HEK293 (cell line): Measurements from ENCODE around the gene C1GALT1C1.

ENCODE experiments used
- GLIS2 ChIP-seq: fragments of 450-650 bp; formaldehyde crosslinking; IDR thresholded peaks from 2 replicates; pipeline ENCODE4 v1.5.1; 2016; ENCODE audit warnings: missing biosample characterization, missing genetic modification characterization
- HIC1 ChIP-seq: fragments of 450-650 bp; formaldehyde crosslinking; IDR thresholded peaks from 2 replicates; pipeline ENCODE4 v1.5.1; 2016; ENCODE audit warnings: missing biosample characterization, missing genetic modification characterization
- HOXC10 ChIP-seq: sonication (generic); formaldehyde crosslinking; IDR thresholded peaks from 2 replicates; pipeline ENCODE4 v1.8.1; 2023; ENCODE audit warnings: mild to moderate bottlenecking, missing genetic modification reagents
- KLF1 ChIP-seq: fragments of 450-650 bp; formaldehyde crosslinking; IDR thresholded peaks from 2 replicates; pipeline ENCODE4 v1.5.1; 2016; ENCODE audit warnings: missing biosample characterization, missing genetic modification characterization
- KLF8 ChIP-seq: fragments of 450-650 bp; formaldehyde crosslinking; IDR thresholded peaks from 2 replicates; pipeline ENCODE4 v1.5.1; 2016; ENCODE audit warnings: missing biosample characterization, missing genetic modification characterization
- MYNN ChIP-seq: fragments of 450-650 bp; formaldehyde crosslinking; IDR thresholded peaks from 2 replicates; pipeline ENCODE4 v1.5.1; 2016; ENCODE audit warnings: missing biosample characterization, missing genetic modification characterization, borderline replicate concordance
- OVOL3 ChIP-seq: fragments of 450-650 bp; formaldehyde crosslinking; IDR thresholded peaks from 2 replicates; pipeline ENCODE4 v1.5.1; 2016; ENCODE audit warnings: missing biosample characterization, missing genetic modification characterization
- RBAK ChIP-seq: fragments of 450-650 bp; formaldehyde crosslinking; IDR thresholded peaks from 2 replicates; pipeline ENCODE4 v1.5.1; 2016; ENCODE audit warnings: missing biosample characterization, missing genetic modification characterization
- REPIN1 ChIP-seq: fragments of 450-650 bp; formaldehyde crosslinking; IDR thresholded peaks from 2 replicates; pipeline ENCODE4 v1.5.1; 2017; ENCODE audit warnings: missing biosample characterization, missing genetic modification characterization, low read depth
- SETDB1 ChIP-seq: IDR thresholded peaks from one replicate; pipeline ENCODE4 v1.6.1; 2017; ENCODE audit warnings: mild to moderate bottlenecking, low read length, moderate library complexity, mixed read lengths; ENCODE audit not compliant: insufficient read length
- TCF7L2 ChIP-seq: IDR thresholded peaks from 2 replicates; pipeline ENCODE4 v1.6.1; 2011; ENCODE audit warnings: low read depth, mild to moderate bottlenecking, inconsistent platforms, low read length, moderate library complexity, borderline replicate concordance
- YY2 ChIP-seq: fragments of 450-650 bp; formaldehyde crosslinking; IDR thresholded peaks from 2 replicates; pipeline ENCODE4 v1.5.1; 2016; ENCODE audit warnings: missing biosample characterization, missing genetic modification characterization
- ZBTB1 ChIP-seq: fragments of 450-650 bp; formaldehyde crosslinking; IDR thresholded peaks from 2 replicates; pipeline ENCODE4 v1.5.1; 2016; ENCODE audit warnings: missing biosample characterization, missing genetic modification characterization
- ZBTB20 ChIP-seq: fragments of 450-650 bp; formaldehyde crosslinking; IDR thresholded peaks from 2 replicates; pipeline ENCODE4 v1.5.1; 2016; ENCODE audit warnings: missing biosample characterization, missing genetic modification characterization
- ZBTB44 ChIP-seq: fragments of 450-650 bp; IDR thresholded peaks from 2 replicates; pipeline ENCODE4 v1.5.1; 2018; ENCODE audit warnings: missing biosample characterization, mild to moderate bottlenecking, missing genetic modification characterization
- ZBTB7A ChIP-seq: fragments of 450-650 bp; formaldehyde crosslinking; IDR thresholded peaks from 2 replicates; pipeline ENCODE4 v1.5.1; 2016; ENCODE audit warnings: low read depth, missing biosample characterization, missing genetic modification characterization
- ZNF114 ChIP-seq: fragments of 450-650 bp; formaldehyde crosslinking; IDR thresholded peaks from 2 replicates; pipeline ENCODE4 v1.5.0; 2017; ENCODE audit warnings: missing biosample characterization, missing genetic modification characterization
- ZNF2 ChIP-seq: fragments of 450-650 bp; formaldehyde crosslinking; IDR thresholded peaks from 2 replicates; pipeline ENCODE4 v1.5.1; 2016; ENCODE audit warnings: missing biosample characterization, missing genetic modification characterization
- ZNF202 ChIP-seq: fragments of 450-650 bp; formaldehyde crosslinking; IDR thresholded peaks from 2 replicates; pipeline ENCODE4 v1.5.1; 2016; ENCODE audit warnings: missing biosample characterization, missing genetic modification characterization, borderline replicate concordance
- ZNF292 ChIP-seq: fragments of 450-650 bp; formaldehyde crosslinking; IDR thresholded peaks from 2 replicates; pipeline ENCODE4 v1.5.1; 2016; ENCODE audit warnings: low read depth, missing biosample characterization, missing genetic modification characterization, borderline replicate concordance
- ZNF37A ChIP-seq: fragments of 450-650 bp; IDR thresholded peaks from 2 replicates; pipeline ENCODE4 v1.5.1; 2018; ENCODE audit warnings: missing biosample characterization, missing genetic modification characterization
- ZNF426 ChIP-seq: fragments of 450-650 bp; formaldehyde crosslinking; IDR thresholded peaks from 2 replicates; pipeline ENCODE4 v1.5.1; 2017; ENCODE audit warnings: missing biosample characterization, missing genetic modification characterization, mild to moderate bottlenecking, inconsistent platforms, moderate library complexity
- ZNF510 ChIP-seq: fragments of 450-650 bp; formaldehyde crosslinking; IDR thresholded peaks from 2 replicates; pipeline ENCODE4 v1.5.1; 2018; ENCODE audit warnings: mild to moderate bottlenecking, missing genetic modification characterization, missing biosample characterization; ENCODE audit not compliant: insufficient replicate concordance
- ZNF529 ChIP-seq: fragments of 450-650 bp; formaldehyde crosslinking; IDR thresholded peaks from 2 replicates; pipeline ENCODE4 v1.5.1; 2017; ENCODE audit warnings: missing genetic modification characterization, missing biosample characterization; ENCODE audit not compliant: insufficient replicate concordance
- ZNF548 ChIP-seq: fragments of 450-650 bp; formaldehyde crosslinking; IDR thresholded peaks from 2 replicates; pipeline ENCODE4 v1.5.1; 2016; ENCODE audit warnings: missing biosample characterization, missing genetic modification characterization
- ZNF610 ChIP-seq: fragments of 450-650 bp; formaldehyde crosslinking; IDR thresholded peaks from 2 replicates; pipeline ENCODE4 v1.5.1; 2016; ENCODE audit warnings: missing biosample characterization, missing genetic modification characterization, borderline replicate concordance
- ZNF654 ChIP-seq: fragments of 450-650 bp; formaldehyde crosslinking; IDR thresholded peaks from 2 replicates; pipeline ENCODE4 v1.5.1; 2016; ENCODE audit warnings: low read depth, missing biosample characterization, missing genetic modification characterization
- ZNF658 ChIP-seq: fragments of 450-650 bp; formaldehyde crosslinking; IDR thresholded peaks from 2 replicates; pipeline ENCODE4; 2016; ENCODE audit warnings: missing biosample characterization, missing genetic modification characterization
- ZNF707 ChIP-seq: fragments of 450-650 bp; formaldehyde crosslinking; IDR thresholded peaks from 2 replicates; pipeline ENCODE4 v1.5.1; 2016; ENCODE audit warnings: missing biosample characterization, missing genetic modification characterization
- ZNF785 ChIP-seq: fragments of 450-650 bp; formaldehyde crosslinking; IDR thresholded peaks from 2 replicates; pipeline ENCODE4 v1.5.1; 2016; ENCODE audit warnings: missing biosample characterization, missing genetic modification characterization
- ZSCAN5A ChIP-seq: fragments of 450-650 bp; formaldehyde crosslinking; IDR thresholded peaks from 2 replicates; pipeline ENCODE4 v1.5.1; 2016; ENCODE audit warnings: missing biosample characterization, missing genetic modification characterization
- TF ChIP-seq, protein P1 (sequence below): fragments of 450-650 bp; formaldehyde crosslinking; IDR thresholded peaks from 2 replicates; pipeline ENCODE4 v1.5.1; 2016; ENCODE audit warnings: missing biosample characterization, missing genetic modification characterization
- TF ChIP-seq, protein P2 (sequence below): fragments of 450-650 bp; formaldehyde crosslinking; IDR thresholded peaks from 2 replicates; pipeline ENCODE4 v1.5.1; 2017; ENCODE audit warnings: missing biosample characterization, missing genetic modification characterization

Gene C1GALT1C1

DNA sequence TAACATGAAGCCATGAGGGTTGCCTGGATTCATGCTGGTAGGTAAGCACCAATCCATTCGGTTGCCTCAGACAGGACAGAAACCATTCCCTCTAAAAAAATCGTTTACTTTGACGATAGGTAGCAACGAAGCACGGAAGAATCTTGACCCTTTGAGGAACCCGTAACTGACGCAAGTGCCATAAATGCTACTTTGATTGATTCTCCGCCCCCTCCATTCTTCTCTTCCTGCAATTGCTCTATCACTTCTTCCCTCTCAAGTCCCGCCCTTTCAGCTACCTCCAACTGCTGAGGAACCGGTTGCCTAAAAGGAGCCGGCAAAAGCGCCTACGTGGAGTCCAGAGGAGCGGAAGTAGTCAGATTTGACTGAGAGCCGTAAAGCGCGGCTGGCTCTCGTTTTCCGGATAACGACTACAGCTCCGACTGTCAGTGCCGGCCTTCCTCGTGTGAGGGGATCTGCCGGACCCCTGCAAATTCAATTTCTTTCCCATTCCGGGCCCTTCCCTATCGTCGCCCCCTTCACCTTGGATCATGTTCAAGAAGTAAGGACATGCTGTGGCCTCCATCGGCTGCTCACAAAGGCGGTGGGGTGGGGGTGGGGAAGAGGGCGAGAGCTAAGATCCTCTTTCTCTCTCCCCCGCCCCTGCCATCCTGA lies 26.0 kb downstream of the C1GALT1C1 start, which contains the start of gene MCTS1 (continued):
- TF ChIP-seq, protein P1, sequence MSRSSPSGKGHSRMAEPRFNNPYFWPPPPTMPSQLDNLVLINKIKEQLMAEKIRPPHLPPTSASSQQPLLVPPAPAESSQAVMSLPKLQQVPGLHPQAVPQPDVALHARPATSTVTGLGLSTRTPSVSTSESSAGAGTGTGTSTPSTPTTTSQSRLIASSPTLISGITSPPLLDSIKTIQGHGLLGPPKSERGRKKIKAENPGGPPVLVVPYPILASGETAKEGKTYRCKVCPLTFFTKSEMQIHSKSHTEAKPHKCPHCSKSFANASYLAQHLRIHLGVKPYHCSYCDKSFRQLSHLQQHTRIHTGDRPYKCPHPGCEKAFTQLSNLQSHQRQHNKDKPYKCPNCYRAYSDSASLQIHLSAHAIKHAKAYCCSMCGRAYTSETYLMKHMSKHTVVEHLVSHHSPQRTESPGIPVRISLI (tag by site-specific recombination): peak; percentile 76
- TF ChIP-seq ZNF707 (tag by site-specific recombination) (no peak), HOXC10 (CRISPR knock-in tag) (peak; percentile 62; the same call in 1 of the 2 replicates), ZNF292 (no peak), OVOL3 (no peak), ZNF426 (tag by site-specific recombination) (no peak), GLIS2 (tag by site-specific recombination) (peak; percentile 47; the same call in 1 of the 2 replicates), ZNF2 (tag by site-specific recombination) (no peak), ZBTB1 (no peak), HIC1 (no peak), ZNF610 (tag by site-specific recombination) (0 out of 2 replicates have a peak, but pooled peaks have one; percentile 38), ZNF202 (tag by site-specific recombination) (no peak), ZNF658 (no peak), ZNF510 (tag by site-specific recombination) (no peak), ZNF37A (tag by site-specific recombination) (no peak), REPIN1 (tag by site-specific recombination) (no peak), ZNF529 (tag by site-specific recombination) (no peak), ZBTB44 (tag by site-specific recombination) (no peak), ZNF654 (tag by site-specific recombination) (no peak), SETDB1 (peak; percentile 42), ZNF785 (tag by site-specific recombination) (no peak), ZNF548 (tag by site-specific recombination) (no peak), KLF8 (tag by site-specific recombination) (no peak; the same call in 1 of the 2 replicates), YY2 (tag by site-specific recombination) (no peak), ZBTB7A (tag by site-specific recombination) (no peak), ZNF114 (tag by site-specific recombination) (no peak), ZBTB20 (tag by site-specific recombination) (0 out of 2 replicates have a peak, but pooled peaks have one; percentile 8), TCF7L2 (no peak), KLF1 (tag by site-specific recombination) (no peak), MYNN (tag by site-specific recombination) (no peak), ZSCAN5A (tag by site-specific recombination) (no peak), RBAK (no peak)
- TF ChIP-seq, protein P2, sequence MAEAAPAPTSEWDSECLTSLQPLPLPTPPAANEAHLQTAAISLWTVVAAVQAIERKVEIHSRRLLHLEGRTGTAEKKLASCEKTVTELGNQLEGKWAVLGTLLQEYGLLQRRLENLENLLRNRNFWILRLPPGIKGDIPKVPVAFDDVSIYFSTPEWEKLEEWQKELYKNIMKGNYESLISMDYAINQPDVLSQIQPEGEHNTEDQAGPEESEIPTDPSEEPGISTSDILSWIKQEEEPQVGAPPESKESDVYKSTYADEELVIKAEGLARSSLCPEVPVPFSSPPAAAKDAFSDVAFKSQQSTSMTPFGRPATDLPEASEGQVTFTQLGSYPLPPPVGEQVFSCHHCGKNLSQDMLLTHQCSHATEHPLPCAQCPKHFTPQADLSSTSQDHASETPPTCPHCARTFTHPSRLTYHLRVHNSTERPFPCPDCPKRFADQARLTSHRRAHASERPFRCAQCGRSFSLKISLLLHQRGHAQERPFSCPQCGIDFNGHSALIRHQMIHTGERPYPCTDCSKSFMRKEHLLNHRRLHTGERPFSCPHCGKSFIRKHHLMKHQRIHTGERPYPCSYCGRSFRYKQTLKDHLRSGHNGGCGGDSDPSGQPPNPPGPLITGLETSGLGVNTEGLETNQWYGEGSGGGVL (tag by site-specific recombination): no peak
